Uterus (tissue), 4 donors: Measurements from ENCODE around the gene ARHGAP10. TPM values are rescaled to one million over a fixed set of nuclear protein-coding genes. Genes with fewer than 3 reads are reported as not detected.

ENCODE experiments used
- DNase-seq, 2 donors: peaks; one replicate each; pipeline ENCODE4 v3.0.0-alpha.2; 2019 to 2020
- H3K27ac ChIP-seq, 2 donors: fragments of 200-600 bp; sonication (generic); 1 replicate in 1 of 2; 2 replicates in 1 of 2; pipeline ENCODE4 v1.5.1; 2016 to 2018
- H3K27me3 ChIP-seq, 2 donors: fragments of 200-600 bp; sonication (generic); one replicate each; pipeline ENCODE4 v1.5.1; 2018 to 2019; ENCODE audit warnings: control low read depth in 1 of 2
- H3K36me3 ChIP-seq, 2 donors: fragments of 200-600 bp; sonication (generic); one replicate each; pipeline ENCODE4 v1.5.1; 2019; ENCODE audit warnings: control low read depth in 1 of 2
- H3K4me1 ChIP-seq, 2 donors: fragments of 200-600 bp; sonication (generic); one replicate each; pipeline ENCODE4 v1.5.1; 2018 to 2019; ENCODE audit warnings: control low read depth in 1 of 2
- H3K4me3 ChIP-seq, 2 donors: fragments of 200-600 bp; sonication (generic); 1 replicate in 1 of 2; 2 replicates in 1 of 2; pipeline ENCODE4 v1.5.1; 2018 to 2019; ENCODE audit warnings: mild to moderate bottlenecking in 1 of 2
- H3K9me3 ChIP-seq, 2 donors: fragments of 200-600 bp; sonication (generic); one replicate each; pipeline ENCODE4 v1.5.1; 2019; ENCODE audit warnings: control low read depth in 1 of 2
- CTCF ChIP-seq, 4 experiments: fragments of 200-600 bp in 2 of 4; fragments of 450-650 bp in 2 of 4; sonication (generic) in 2 of 4; IDR thresholded peaks; one replicate each; pipeline ENCODE4 v1.5.1; 2016 to 2019; ENCODE audit warnings: antibody characterized with exemption in 4 of 4, mild to moderate bottlenecking in 2 of 4, moderate library complexity in 1 of 4
- POLR2A ChIP-seq, 2 donors: fragments of 450-650 bp; IDR thresholded peaks; one replicate each; pipeline ENCODE4 v1.6.1; 2016; ENCODE audit warnings: antibody characterized with exemption in 2 of 2, mild to moderate bottlenecking in 1 of 2, moderate library complexity in 1 of 2
- intact Hi-C: fragments of 100-400 bp; cut with DNase I; formaldehyde crosslinking; loops from one replicate; pipeline ENCODE4 v1.15.1; 2023; ENCODE audit warnings: low total_unique reads
- total RNA-seq, 4 donors: library from RNA; depleted of rRNA in 3 of 4; stranded (reverse); fragments of >200 nt in 3 of 4; gene quantifications; one replicate each; pipeline versions ENCODE4 v1.1.0 to v1.2.4, GENCODE V29; 2014 to 2023
- donor health status: DM: yes; HTN: yes; CAD: no.

ARHGAP10 gene
- total RNA-seq, 4 donors from 2014 or later = 25.1 to 94.4 (median 54.4) TPM

- intact Hi-C loops = no loop called here
- Histone ChIP-seq H3K36me3 (no peaks in the 10 kb centered on the region), H3K9me3 (no peaks in the 10 kb centered on the region), H3K4me3 (no peak overlapping the region), H3K4me1 (no peaks in the 10 kb centered on the region), H3K27ac (no peak overlapping the region), H3K27me3 (no peaks in the 10 kb centered on the region)
- no peak for DNase-seq
- TF ChIP-seq POLR2A (IDR thresholded peaks at IDR 0.05) (no peak), CTCF (IDR thresholded peaks at IDR 0.05) (no peak)
Measured at GRCh38 chr4:148044089-148044911, 312.4 kb downstream of the ARHGAP10 start.

- intact Hi-C loops = no loop called here
- no peak for DNase-seq
- no peak overlapping the region for H3K27ac ChIP-seq
Measured at GRCh38 chr4:148044912-148045352, 313.0 kb downstream of the ARHGAP10 start.

GRCh38 chr4:148048598-148048997 lies 316.7 kb downstream of the ARHGAP10 start:
- DNase-seq = no peak
- no peak overlapping the region for H3K4me3 ChIP-seq
- TF ChIP-seq CTCF (IDR thresholded peaks at IDR 0.05) = no peak
- TF ChIP-seq POLR2A (IDR thresholded peaks at IDR 0.05) = no peak
- H3K4me1 ChIP-seq = no peaks in the 10 kb centered on the region
- H3K27ac ChIP-seq = no peak overlapping the region
- intact Hi-C loops = no loop called here
- H3K27me3 ChIP-seq = no peaks in the 10 kb centered on the region
- no peaks in the 10 kb centered on the region for H3K9me3 ChIP-seq
- no peaks in the 10 kb centered on the region for H3K36me3 ChIP-seq

More at GRCh38 chr4:148044912-148045352, 313.0 kb downstream of the ARHGAP10 start:
- TF ChIP-seq CTCF (IDR thresholded peaks at IDR 0.05) (no peak), POLR2A (IDR thresholded peaks at IDR 0.05) (no peak)
- H3K4me3 ChIP-seq = no peak overlapping the region
- H3K27me3 ChIP-seq = no peaks in the 10 kb centered on the region
- no peaks in the 10 kb centered on the region for H3K4me1 ChIP-seq
- no peaks in the 10 kb centered on the region for H3K36me3 ChIP-seq
- H3K9me3 ChIP-seq = no peaks in the 10 kb centered on the region

- H3K4me3 ChIP-seq = no peak overlapping the region
- intact Hi-C loops = no loop called here
- no peaks in the 10 kb centered on the region for H3K4me1 ChIP-seq
- no peaks in the 10 kb centered on the region for H3K27me3 ChIP-seq
- no peaks in the 10 kb centered on the region for H3K9me3 ChIP-seq
- H3K27ac ChIP-seq = no peak overlapping the region
- no peak for TF ChIP-seq POLR2A (IDR thresholded peaks at IDR 0.05)
- TF ChIP-seq CTCF (IDR thresholded peaks at IDR 0.05) = no peak
- no peak for DNase-seq
- no peaks in the 10 kb centered on the region for H3K36me3 ChIP-seq
Measured at GRCh38 chr4:148051403-148051802, 319.5 kb downstream of the ARHGAP10 start.

GRCh38 chr4:148052448-148052847 lies 320.6 kb downstream of the ARHGAP10 start:
- TF ChIP-seq POLR2A (IDR thresholded peaks at IDR 0.05) (no peak), CTCF (IDR thresholded peaks at IDR 0.05) (no peak)
- Histone ChIP-seq H3K27ac (no peak overlapping the region), H3K9me3 (no peaks in the 10 kb centered on the region), H3K36me3 (no peaks in the 10 kb centered on the region), H3K4me1 (no peaks in the 10 kb centered on the region), H3K27me3 (no peaks in the 10 kb centered on the region), H3K4me3 (no peak overlapping the region)
- DNase-seq = no peak
- intact Hi-C loops = no loop called here
